GM20431 (cell line): ENCODE measurements around the gene LANCL2.
"Not testable (repeated sequence)": the region's sequence is repeated elsewhere in the genome, so short reads cannot be mapped to it uniquely, and the experiment has no call there.

Source experiments
- in situ Hi-C: fragments of 300-500 bp; cut with MseI, MboI; formaldehyde crosslinking; loops from one replicate; pipeline ENCODE4 v1.15.0; 2020; ENCODE audit warnings: low sequenced_read_pairs; ENCODE audit not compliant: unreplicated experiment

Gene LANCL2

DNA sequence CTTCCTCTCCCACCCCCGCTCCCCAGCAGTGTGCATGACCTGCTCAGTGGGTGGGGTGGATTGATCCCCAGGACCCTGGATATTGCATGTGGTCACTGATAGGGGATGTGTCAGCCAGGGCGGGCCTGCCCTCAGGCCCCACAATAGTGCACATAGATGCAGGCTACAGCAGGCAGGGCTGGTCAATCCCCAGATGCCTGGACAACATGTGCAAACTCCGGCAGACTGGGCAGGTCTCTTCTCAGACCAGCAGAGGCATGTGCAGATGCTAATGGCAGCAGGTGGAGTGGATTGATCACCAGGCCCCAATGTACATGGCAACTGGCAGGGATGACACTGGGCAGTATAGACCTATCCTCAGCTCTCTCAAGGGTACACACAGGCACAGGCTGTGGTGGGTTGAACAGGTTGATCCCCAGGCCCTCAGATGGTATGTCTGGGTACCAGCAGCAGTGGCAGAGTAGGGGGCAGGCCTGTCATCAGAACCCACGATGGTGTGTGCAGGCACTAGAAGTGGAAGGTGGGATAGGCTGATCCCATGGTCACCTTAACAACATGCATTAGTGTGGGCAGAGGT, 98.6 kb downstream of the LANCL2 start:
- in situ Hi-C loops, result no loop called here

- in situ Hi-C loops, result no loop called here
Measured at GRCh38 chr7:55464422-55464821, 99.3 kb downstream of the LANCL2 start.

GRCh38 chr7:55465691-55466090, 100.6 kb downstream of the LANCL2 start:
- in situ Hi-C loops, result no loop called here

- in situ Hi-C loops, result no loop called here
Measured at GRCh38 chr7:55467047-55467593, 102.0 kb downstream of the LANCL2 start.

GRCh38 chr7:55468495-55468894, 103.4 kb downstream of the LANCL2 start:
- in situ Hi-C loops, result no loop called here

DNA sequence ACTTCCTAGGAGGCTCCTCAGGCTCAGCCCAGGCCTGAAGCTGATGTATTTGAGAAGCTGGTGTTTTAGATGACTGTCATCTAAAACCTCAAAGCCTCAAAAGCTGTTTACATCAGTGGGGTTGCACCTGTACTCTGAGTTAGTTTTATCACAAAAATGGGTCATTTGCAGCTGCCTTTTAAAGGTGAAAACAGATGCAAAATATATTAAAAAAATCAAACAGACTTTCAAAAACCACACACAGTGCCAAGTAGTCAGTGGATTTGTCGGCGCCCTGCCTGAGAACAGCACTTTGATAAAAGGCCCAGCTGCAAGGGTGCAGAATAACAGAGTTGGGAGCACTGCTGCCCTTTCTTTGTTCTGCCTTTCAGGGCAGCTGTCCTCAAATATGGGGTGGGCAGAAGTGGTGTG, 104.1 kb downstream of the LANCL2 start:
- in situ Hi-C loops, result no loop called here

DNA sequence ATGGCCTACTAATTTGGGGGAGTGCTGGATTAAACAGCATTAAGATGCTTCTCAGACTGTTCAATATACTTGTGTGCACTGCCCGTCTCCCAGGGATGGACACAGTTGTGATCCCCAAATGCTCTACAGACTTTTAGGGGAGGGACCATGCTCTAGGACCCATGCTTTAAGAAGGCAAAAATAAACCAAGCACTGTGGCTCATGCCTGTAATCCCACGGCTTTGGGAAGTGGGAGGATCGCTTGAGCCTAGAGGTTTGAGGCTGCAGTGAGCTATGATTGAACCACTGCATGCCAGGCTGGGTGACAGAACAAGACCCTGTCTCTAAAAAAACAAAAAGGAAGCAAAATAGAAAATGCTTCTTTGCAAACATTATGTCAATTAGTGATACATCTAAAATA, 104.6 kb downstream of the LANCL2 start:
- in situ Hi-C loops, result no loop called here

GRCh38 chr7:55470261-55470660, 105.1 kb downstream of the LANCL2 start:
- in situ Hi-C loops, result no loop called here

- in situ Hi-C loops, result not testable (repeated sequence)
Measured at GRCh38 chr7:55471594-55471993, 106.5 kb downstream of the LANCL2 start.

DNA sequence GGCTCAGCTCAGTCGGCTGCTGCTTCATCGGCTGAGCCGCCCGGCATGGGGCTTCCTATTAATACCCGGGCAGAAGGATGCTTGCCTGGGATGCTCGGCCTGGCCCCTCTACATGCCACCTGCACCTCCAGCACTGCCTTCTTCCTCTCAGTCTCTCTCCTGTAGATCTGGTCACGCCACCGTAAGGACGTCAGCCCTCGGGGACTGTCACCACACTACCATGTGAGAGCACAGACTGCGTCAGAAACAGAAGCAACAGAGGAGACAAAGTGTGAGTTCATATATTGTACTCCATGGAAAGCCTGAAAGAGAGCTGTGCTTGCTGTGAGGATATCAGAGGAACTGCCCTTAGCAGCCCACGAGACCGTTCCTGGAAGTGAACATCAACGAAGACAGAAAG, 107.3 kb downstream of the LANCL2 start:
- in situ Hi-C loops, result not testable (repeated sequence)

GRCh38 chr7:55472928-55473725, 108.0 kb downstream of the LANCL2 start:
- in situ Hi-C loops, result no loop called here

GRCh38 chr7:55473932-55474331, 108.8 kb downstream of the LANCL2 start:
- in situ Hi-C loops, result no loop called here

DNA sequence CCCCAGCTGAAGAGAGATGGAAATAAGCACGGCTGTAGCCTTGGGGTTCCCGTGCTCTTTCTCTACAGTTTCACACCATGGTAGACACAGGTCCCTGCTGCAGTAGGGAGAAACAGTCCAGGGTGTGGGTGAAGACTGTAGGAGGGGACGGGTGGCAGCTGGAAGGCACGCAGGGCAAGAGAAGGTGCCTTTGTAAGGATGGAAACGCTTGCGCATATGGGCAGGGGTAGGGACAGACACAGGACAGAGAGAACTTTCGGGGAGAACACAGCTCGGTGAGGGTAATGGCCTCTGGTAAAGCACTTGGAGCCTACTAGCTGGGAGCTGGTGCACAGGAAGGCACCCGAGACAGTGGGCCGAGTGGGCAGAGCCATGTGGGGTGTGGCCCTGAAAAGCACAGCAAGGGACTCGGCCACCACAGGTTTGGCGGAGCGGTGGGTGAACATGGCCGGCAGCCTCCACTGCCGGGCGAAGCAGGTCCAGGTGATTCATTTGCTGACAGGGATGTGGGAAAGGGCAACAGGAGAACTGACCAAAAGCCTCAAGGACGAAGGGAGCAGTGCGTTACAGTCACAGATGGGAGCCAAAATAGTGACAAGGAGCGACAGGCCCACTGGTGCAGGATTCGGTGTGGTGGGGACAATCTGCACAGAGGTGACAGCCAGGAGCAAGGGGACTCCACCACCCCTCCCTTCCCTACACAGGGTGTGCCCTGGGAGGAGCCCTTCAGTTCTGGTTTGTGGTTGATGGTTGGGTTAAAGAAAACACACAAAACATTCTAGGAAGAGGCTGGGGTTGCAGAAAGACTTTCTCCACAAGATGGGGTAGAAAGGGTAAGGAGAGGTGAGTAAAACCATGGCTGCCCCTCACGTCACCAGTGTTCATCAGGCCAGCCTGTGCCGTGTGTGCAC, 110.1 kb downstream of the LANCL2 start:
- in situ Hi-C loops, result no loop called here

- in situ Hi-C loops, result no loop called here
Measured at GRCh38 chr7:55475855-55476803, 111.0 kb downstream of the LANCL2 start.

DNA sequence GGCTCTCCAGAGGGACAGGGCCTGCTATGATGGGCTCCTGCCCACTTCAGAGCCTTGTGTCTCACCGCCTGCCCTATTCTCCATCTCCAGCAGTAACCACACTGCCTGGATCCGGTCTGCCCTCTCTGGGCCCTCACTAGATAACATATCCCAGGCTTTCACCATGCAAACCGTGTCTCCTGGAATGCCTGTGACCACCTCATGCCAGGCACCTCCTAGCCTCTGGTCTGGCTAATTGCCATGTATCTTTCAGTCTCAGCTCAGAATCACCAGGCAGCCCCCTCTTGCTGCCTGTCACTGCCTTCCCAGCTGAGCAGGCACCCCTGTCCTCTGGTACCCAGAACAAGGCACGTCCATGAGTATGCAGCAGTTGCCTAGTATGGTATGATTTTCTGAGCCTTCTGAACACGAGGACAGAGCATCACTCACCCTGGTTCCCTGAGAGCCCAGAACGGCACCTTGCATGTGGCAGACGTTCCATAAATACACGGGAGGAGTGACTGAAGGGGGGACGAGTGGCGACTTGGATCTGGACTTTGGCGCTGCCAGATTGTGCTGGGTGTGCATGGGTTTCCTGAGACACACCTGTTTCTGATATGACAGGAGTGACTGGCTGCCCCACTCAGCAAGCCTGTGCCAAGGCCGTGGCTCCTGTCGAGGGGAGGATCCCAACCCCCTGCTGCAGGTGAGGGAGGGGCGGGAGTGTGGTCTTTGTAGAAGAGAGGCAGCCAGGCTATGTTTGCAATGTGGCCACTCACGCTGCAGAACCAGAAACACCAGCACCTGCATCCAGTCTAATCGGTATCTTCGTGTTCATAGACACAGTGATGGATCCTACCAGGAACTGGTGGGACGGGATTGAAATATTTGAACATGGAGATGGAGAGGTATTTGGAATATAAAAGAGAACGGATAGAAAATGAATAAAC, 112.0 kb downstream of the LANCL2 start:
- in situ Hi-C loops, result no loop called here

- in situ Hi-C loops, result no loop called here
Measured at GRCh38 chr7:55477781-55478374, 112.7 kb downstream of the LANCL2 start.

DNA sequence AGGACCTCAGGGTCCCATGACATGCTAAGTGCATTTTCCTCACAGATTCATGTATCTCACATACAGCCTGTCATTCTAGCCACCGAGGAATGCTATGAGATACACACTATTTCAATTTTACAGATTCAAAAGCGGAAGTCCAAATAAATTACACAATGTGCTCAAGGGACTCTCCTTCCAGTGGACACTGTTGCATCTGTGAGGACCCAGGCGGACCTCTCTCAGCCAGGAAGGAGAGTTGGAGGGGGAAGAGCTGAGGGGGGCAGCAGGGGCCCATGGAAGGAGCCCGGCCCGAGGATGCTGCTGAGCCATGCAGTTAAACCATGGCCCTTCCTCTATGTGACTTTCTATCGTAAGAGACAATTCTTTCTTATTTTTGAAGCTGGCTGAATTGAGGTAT, 113.6 kb downstream of the LANCL2 start:
- in situ Hi-C loops, result no loop called here

- in situ Hi-C loops, result no loop called here
Measured at GRCh38 chr7:55481155-55481554, 116.0 kb downstream of the LANCL2 start.
